Endothelial cell of umbilical vein (primary cell): ENCODE results near the gene CBLN3. TPM values are rescaled to one million over a fixed set of nuclear protein-coding genes. Genes with fewer than 3 reads are reported as not detected.

Source experiments
- BruUV-seq: library from RNA; stranded (reverse); fragments of 400-500 nt; replicated peaks from 2 replicates; lab custom pipeline; 2021; lab: Mats Ljungman, UMichigan
- CTCF ChIA-PET: fragments of 300-600, 350-600 bp; sonication (Branson Sonifier 250); formaldehyde crosslinking; loops from one replicate; lab custom pipeline; 2021; ENCODE audit warnings: antibody characterized with exemption, inconsistent platforms; lab: Charles Lee
- POLR2A ChIA-PET: fragments of 300-600, 350-600 bp; sonication (Branson Sonifier 250); formaldehyde crosslinking; loops from one replicate; lab custom pipeline; 2021; ENCODE audit warnings: antibody characterized with exemption, inconsistent platforms; lab: Charles Lee
- DNase-seq: peaks from one replicate; pipeline ENCODE4 v3.0.0-alpha.2; 2011; ENCODE audit warnings: low read depth, low spot score
- FAIRE-seq: peaks from 2 replicates; lab custom pipeline; 2011; peaks lifted over from hg19 to GRCh38; lab: Jason Lieb, UNC
- H2AFZ ChIP-seq: 2 replicates; pipeline ENCODE4 v1.6.0; 2012; ENCODE audit warnings: low read depth, low read length, control low read depth, inconsistent platforms
- H3K27ac ChIP-seq: 2 replicates; pipeline ENCODE4 v1.5.1; 2011; ENCODE audit warnings: low read depth, mild to moderate bottlenecking, control low read depth, low read length, moderate library complexity; ENCODE audit not compliant: insufficient read depth
- H3K27me3 ChIP-seq, 2 experiments: 2 replicates each; pipeline versions ENCODE4 v1.6.0 to v1.6.1; 2011; ENCODE audit warnings: low read length in 2 of 2, mixed read lengths in 1 of 2; ENCODE audit not compliant: control insufficient read depth in 2 of 2, insufficient read depth in 2 of 2
- H3K36me3 ChIP-seq, 2 experiments: 2 replicates in 1 of 2; 3 replicates in 1 of 2; pipeline ENCODE4 v1.5.1; 2011; ENCODE audit warnings: low read length in 2 of 2, mild to moderate bottlenecking in 1 of 2, moderate library complexity in 1 of 2; ENCODE audit not compliant: control insufficient read depth in 2 of 2, insufficient read depth in 2 of 2; ENCODE audit errors: extremely low read depth in 1 of 2
- H3K4me1 ChIP-seq: 3 replicates; pipeline ENCODE4 v1.5.1; 2011; ENCODE audit warnings: mild to moderate bottlenecking, low read length; ENCODE audit not compliant: control insufficient read depth, insufficient read depth; ENCODE audit errors: extremely low read depth
- H3K4me2 ChIP-seq: 2 replicates; pipeline ENCODE4 v1.6.1; 2011; ENCODE audit warnings: low read length, control low read depth, mixed read lengths; ENCODE audit not compliant: insufficient read depth
- H3K4me3 ChIP-seq, 3 experiments: fragments of 200-600 bp in 1 of 3; sonication (generic), shearing (Covaris generic) in 1 of 3; replicated peaks in 1 of 3; 2 replicates each; pipeline ENCODE4 v1.5.1; 2011 to 2016; ENCODE audit warnings: control low read depth in 3 of 3, low read length in 3 of 3, mild to moderate bottlenecking in 2 of 3, inconsistent platforms in 1 of 3, low read depth in 1 of 3, moderate library complexity in 1 of 3; ENCODE audit not compliant: insufficient read depth in 1 of 3
- H3K79me2 ChIP-seq: 2 replicates; pipeline ENCODE4 v1.6.0; 2012; ENCODE audit warnings: low read length, inconsistent platforms; ENCODE audit not compliant: control insufficient read depth, insufficient read depth
- H3K9ac ChIP-seq: replicated peaks from 2 replicates; pipeline ENCODE3; 2011; ENCODE audit warnings: low read length, control low read depth; ENCODE audit not compliant: insufficient read depth; ENCODE audit errors: extremely low read depth
- H3K9me1 ChIP-seq: replicated peaks from 3 replicates; pipeline ENCODE4 v1.6.0; 2011; ENCODE audit warnings: mild to moderate bottlenecking, low read length; ENCODE audit not compliant: control insufficient read depth, insufficient read depth; ENCODE audit errors: extremely low read depth
- H3K9me3 ChIP-seq: replicated peaks from 2 replicates; pipeline ENCODE4 v1.5.1; 2012; ENCODE audit warnings: low read length, inconsistent platforms; ENCODE audit not compliant: control insufficient read depth, insufficient read depth
- H4K20me1 ChIP-seq: replicated peaks from 2 replicates; pipeline ENCODE3; 2011; ENCODE audit warnings: mild to moderate bottlenecking, low read length; ENCODE audit not compliant: control insufficient read depth, insufficient read depth; ENCODE audit errors: extremely low read depth
- EZH2 ChIP-seq: IDR thresholded peaks from 2 replicates; pipeline ENCODE4 v1.6.1; 2012; ENCODE audit warnings: borderline replicate concordance, low read depth, mild to moderate bottlenecking, moderate library complexity, low read length, inconsistent platforms; ENCODE audit not compliant: severe bottlenecking
- FOS ChIP-seq: IDR thresholded peaks from 2 replicates; pipeline ENCODE4 v1.6.1; 2011; ENCODE audit warnings: mild to moderate bottlenecking, low read length, moderate library complexity, borderline replicate concordance; ENCODE audit not compliant: insufficient read depth
- GATA2 ChIP-seq: IDR thresholded peaks from 2 replicates; pipeline ENCODE4 v1.7.0; 2011; ENCODE audit warnings: low read depth, mild to moderate bottlenecking, moderate library complexity, mixed read lengths, low read length; ENCODE audit not compliant: insufficient read length, insufficient read depth
- JUN ChIP-seq: IDR thresholded peaks from 2 replicates; pipeline ENCODE4 v1.6.1; 2011; ENCODE audit warnings: borderline replicate concordance, low read depth; ENCODE audit not compliant: insufficient read length, insufficient read depth
- MAX ChIP-seq: IDR thresholded peaks from 2 replicates; pipeline ENCODE4 v1.6.1; 2011; ENCODE audit not compliant: insufficient read depth, insufficient read length
- MYC ChIP-seq: IDR thresholded peaks from one replicate; pipeline ENCODE4 v1.6.1; 2011; ENCODE audit warnings: mild to moderate bottlenecking, low read depth, low read length
- POLR2A ChIP-seq: IDR thresholded peaks from 2 replicates; pipeline ENCODE4 v1.6.1; 2012; ENCODE audit warnings: low read depth, mild to moderate bottlenecking, control low read depth, low read length
- POLR2AphosphoS5 ChIP-seq: IDR thresholded peaks from 2 replicates; pipeline ENCODE4 v1.6.1; 2012; ENCODE audit warnings: low read depth, mild to moderate bottlenecking, control low read depth, low read length, moderate library complexity; ENCODE audit not compliant: insufficient read depth
- dilution Hi-C: fragments of 300-500 bp; cut with MboI; formaldehyde crosslinking; loops from one replicate; pipeline ENCODE4 v1.15.0; 2019; ENCODE audit warnings: low sequenced_read_pairs; ENCODE audit not compliant: extremely low pct_ligation_motif_present
- intact Hi-C: fragments of 100-400 bp; cut with micrococcal nuclease; formaldehyde crosslinking; loops from one replicate; pipeline ENCODE4 v1.10.0; 2022
- polyA plus RNA-seq, 4 experiments: library from polyadenylated mRNA; depleted of rRNA in 3 of 4; stranded (reverse) in 3 of 4; unstranded in 1 of 4; fragments of >200 nt; gene quantifications; 2 replicates each; pipeline versions ENCODE4 v1.2.1 to v1.2.3, GENCODE V29; 2011 to 2012; ENCODE audit warnings: missing spikeins in 1 of 4
- total RNA-seq: library from RNA; stranded (reverse); gene quantifications from 2 replicates; pipeline ENCODE4 v1.2.3, GENCODE V29; 2021
- TF ChIP-seq, protein P1 (sequence below), 2 donors: IDR thresholded peaks; 1 replicate in 1 of 2; 2 replicates in 1 of 2; pipeline ENCODE4 v1.5.1; 2011; ENCODE audit warnings: low read length in 2 of 2, mild to moderate bottlenecking in 2 of 2, moderate library complexity in 2 of 2, control low read depth in 1 of 2, inconsistent platforms in 1 of 2, low read depth in 1 of 2; ENCODE audit not compliant: insufficient read depth in 1 of 2; ENCODE audit errors: extremely low read depth in 1 of 2

Gene CBLN3
- total and polyA plus RNA-seq, 2 donors (not counting 3 experiments of a cell fraction or from before 2014, with no cell fraction given), result 7.9 to 8.6 TPM

DNA sequence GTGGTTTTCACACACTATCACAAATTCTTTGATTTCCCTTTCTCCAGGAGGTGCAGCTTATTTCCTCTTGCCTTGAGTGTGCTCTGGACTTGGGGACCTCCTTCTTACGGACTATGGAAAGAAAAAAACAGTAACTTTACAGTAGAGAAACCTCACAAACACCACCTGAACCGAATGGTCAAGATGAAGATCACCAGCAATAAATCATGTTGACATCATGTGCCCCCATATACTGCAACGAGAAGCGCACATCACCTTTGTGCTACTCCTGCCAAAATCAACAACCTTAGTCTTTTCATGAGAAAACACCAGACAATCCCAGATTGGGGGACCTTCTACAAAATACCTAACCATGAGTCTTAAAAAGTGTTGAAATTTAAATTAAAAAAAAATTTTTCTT lies 43.9 kb downstream of the CBLN3 start:
- dilution Hi-C loops (no loop called here), intact Hi-C loops (no loop called here)
- BruUV-seq, result no TSS peak
- no peaks in the 10 kb centered on the region for H3K9me1 ChIP-seq
- no peak overlapping the region for H2AFZ ChIP-seq
- peaks cover 7% of the 10 kb centered on the region for H3K4me1 ChIP-seq
- H3K27ac ChIP-seq, result no peak overlapping the region
- DNase-seq (no peak), FAIRE-seq (no peak)
- no peaks in the 10 kb centered on the region for H3K36me3 ChIP-seq
- ChIA-PET CTCF (interaction anchor here (0.6 to 2.8 kb wide), 5 partner anchors 15 to 1072 kb away, joined by 3 to 6 read pairs (median 3); no protein-coding TSS in a partner anchor), POLR2A (no interaction called here)
- H4K20me1 ChIP-seq, result no peaks in the 10 kb centered on the region
- H3K27me3 ChIP-seq, result peaks cover 1 to 11% of the 10 kb centered on the region in 2 experiments
- H3K9me3 ChIP-seq, result no peaks in the 10 kb centered on the region
- no peak overlapping the region for H3K4me3 ChIP-seq
- H3K4me2 ChIP-seq, result no peak overlapping the region
- TF ChIP-seq GATA2 (no peak), POLR2AphosphoS5 (no peak), JUN (no peak), EZH2 (no peak), MAX (no peak), POLR2A (no peak), FOS (no peak), MYC (no peak)
- TF ChIP-seq, protein P1, sequence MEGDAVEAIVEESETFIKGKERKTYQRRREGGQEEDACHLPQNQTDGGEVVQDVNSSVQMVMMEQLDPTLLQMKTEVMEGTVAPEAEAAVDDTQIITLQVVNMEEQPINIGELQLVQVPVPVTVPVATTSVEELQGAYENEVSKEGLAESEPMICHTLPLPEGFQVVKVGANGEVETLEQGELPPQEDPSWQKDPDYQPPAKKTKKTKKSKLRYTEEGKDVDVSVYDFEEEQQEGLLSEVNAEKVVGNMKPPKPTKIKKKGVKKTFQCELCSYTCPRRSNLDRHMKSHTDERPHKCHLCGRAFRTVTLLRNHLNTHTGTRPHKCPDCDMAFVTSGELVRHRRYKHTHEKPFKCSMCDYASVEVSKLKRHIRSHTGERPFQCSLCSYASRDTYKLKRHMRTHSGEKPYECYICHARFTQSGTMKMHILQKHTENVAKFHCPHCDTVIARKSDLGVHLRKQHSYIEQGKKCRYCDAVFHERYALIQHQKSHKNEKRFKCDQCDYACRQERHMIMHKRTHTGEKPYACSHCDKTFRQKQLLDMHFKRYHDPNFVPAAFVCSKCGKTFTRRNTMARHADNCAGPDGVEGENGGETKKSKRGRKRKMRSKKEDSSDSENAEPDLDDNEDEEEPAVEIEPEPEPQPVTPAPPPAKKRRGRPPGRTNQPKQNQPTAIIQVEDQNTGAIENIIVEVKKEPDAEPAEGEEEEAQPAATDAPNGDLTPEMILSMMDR (IDR thresholded peaks at IDR 0.05; ENCODE audit: extremely low read depth in 1 of 2, insufficient read depth in 1 of 2, low read depth in 1 of 2, low read length in 2 of 2), result no peak
- no peaks in the 10 kb centered on the region for H3K79me2 ChIP-seq
- H3K9ac ChIP-seq, result no peak overlapping the region
